GM19328 (cell line): ENCODE measurements around the gene HYLS1.

Experiments used
- ATAC-seq: cut with Tn5 transposase; IDR thresholded peaks from one replicate; pipeline ENCODE4 v1.9.1; 2021; ENCODE audit warnings: mild to moderate bottlenecking, moderate library complexity; ENCODE audit not compliant: unreplicated experiment

Gene HYLS1

DNA sequence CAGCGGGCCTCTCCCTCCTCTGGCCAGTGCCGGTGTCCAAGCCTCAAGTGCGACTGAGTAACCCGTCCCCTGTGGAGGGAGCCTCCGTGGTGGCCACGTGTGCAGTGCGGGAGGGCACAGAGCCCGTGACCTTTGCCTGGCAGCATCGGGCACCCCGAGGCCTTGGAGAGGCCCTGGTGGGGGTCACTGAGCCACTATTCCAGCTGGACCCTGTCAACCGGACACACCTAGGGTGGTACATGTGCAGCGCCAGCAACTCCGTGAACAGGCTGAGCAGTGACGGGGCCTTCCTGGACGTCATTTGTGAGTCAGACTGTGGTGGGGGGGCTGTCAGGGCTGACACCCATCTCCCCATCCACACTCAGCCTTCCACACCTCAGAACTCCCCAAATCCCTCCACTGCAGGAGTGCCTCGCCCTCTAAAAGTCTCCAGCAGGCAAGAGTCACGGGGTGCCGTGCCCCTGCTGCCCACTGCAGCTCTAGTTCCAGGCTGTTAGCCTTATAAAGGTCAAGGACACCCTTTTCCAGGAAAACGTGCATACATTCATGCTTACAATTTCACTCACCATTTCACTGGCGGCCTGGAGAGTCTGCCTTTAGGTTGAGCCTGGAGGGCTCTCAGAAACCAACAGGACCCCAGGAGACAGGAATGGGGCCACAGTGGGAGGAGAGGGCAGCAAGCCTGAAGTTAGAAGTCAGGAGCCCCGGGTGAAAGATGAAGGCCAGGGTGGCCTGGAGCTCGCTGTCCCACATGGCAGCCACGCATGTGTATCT lies 61.0 kb downstream of the HYLS1 start:
- no peak for ATAC-seq

GRCh38 chr11:125949271-125950177 lies 62.1 kb downstream of the HYLS1 start:
- no peak for ATAC-seq

DNA sequence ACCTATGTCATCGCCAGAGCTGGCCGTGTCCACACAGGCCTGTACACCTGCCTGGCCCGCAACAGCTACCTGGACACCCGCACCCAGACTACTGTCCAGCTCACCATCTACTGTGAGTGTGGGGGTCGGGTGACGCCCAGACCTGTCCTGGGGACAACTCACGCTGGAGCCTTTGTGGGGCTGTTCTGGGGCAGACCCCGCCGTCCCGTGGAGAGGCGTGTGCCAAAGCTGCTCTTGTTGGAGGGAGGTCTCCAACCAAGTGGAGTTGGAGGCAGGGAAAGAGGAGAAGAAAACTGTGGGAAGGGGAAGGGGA lies 62.7 kb downstream of the HYLS1 start:
- ATAC-seq = no peak
